DOHH2 (cell line): Measurements from ENCODE around the gene SHANK2.

Source experiments
- H3F3A ChIP-seq: fragments of 200-600 bp; sonication (generic), shearing (Covaris generic); 2 replicates; pipeline ENCODE4 v1.6.0; 2016; ENCODE audit warnings: antibody characterized with exemption, mild to moderate bottlenecking; ENCODE audit not compliant: control insufficient read depth, insufficient read depth
- H3K27ac ChIP-seq: fragments of 200-600 bp; sonication (generic); 2 replicates; pipeline ENCODE4 v1.5.1; 2014; ENCODE audit warnings: low read depth, mild to moderate bottlenecking, low read length, moderate library complexity
- H3K27me3 ChIP-seq: fragments of 200-600 bp; sonication (generic); 2 replicates; pipeline ENCODE4 v1.6.1; 2014; ENCODE audit warnings: mild to moderate bottlenecking, low read length, mixed read lengths; ENCODE audit not compliant: control insufficient read depth
- H3K36me3 ChIP-seq: fragments of 200-600 bp; sonication (generic); 2 replicates; pipeline ENCODE4 v1.6.1; 2014; ENCODE audit warnings: mild to moderate bottlenecking, low read length, moderate library complexity, mixed read lengths; ENCODE audit not compliant: control insufficient read depth
- H3K4me1 ChIP-seq: fragments of 200-600 bp; sonication (generic); 2 replicates; pipeline ENCODE4 v1.6.1; 2014; ENCODE audit warnings: mild to moderate bottlenecking, low read length, mixed read lengths; ENCODE audit not compliant: control insufficient read depth
- H3K4me2 ChIP-seq: fragments of 200-600 bp; sonication (generic); 2 replicates; pipeline ENCODE4 v1.6.0; 2014; ENCODE audit warnings: mild to moderate bottlenecking, low read length, moderate library complexity
- H3K4me3 ChIP-seq: fragments of 200-600 bp; sonication (generic); 2 replicates; pipeline ENCODE4 v1.5.1; 2014; ENCODE audit warnings: mild to moderate bottlenecking, low read length, mixed read lengths
- H3K79me2 ChIP-seq: fragments of 200-600 bp; sonication (generic); 2 replicates; pipeline ENCODE4 v1.6.1; 2014; ENCODE audit warnings: mild to moderate bottlenecking, low read length, mixed read lengths; ENCODE audit not compliant: control insufficient read depth
- H3K9me2 ChIP-seq: fragments of 200-600 bp; sonication (generic); replicated peaks from 2 replicates; pipeline ENCODE4 v1.6.1; 2014; ENCODE audit warnings: mild to moderate bottlenecking, low read length, mixed read lengths; ENCODE audit not compliant: control insufficient read depth
- H3K9me3 ChIP-seq: fragments of 200-600 bp; sonication (generic); 2 replicates; pipeline ENCODE4 v1.6.1; 2014; ENCODE audit warnings: antibody characterized with exemption, low read length, mixed read lengths; ENCODE audit not compliant: control insufficient read depth, insufficient read depth
- H4K20me1 ChIP-seq: fragments of 200-600 bp; sonication (generic); 2 replicates; pipeline ENCODE4 v1.6.0; 2014; ENCODE audit warnings: low read depth, mild to moderate bottlenecking, antibody characterized with exemption, low read length, moderate library complexity; ENCODE audit not compliant: control insufficient read depth, insufficient read depth
- CTCF ChIP-seq: fragments of 200-600 bp; sonication (generic); IDR thresholded peaks from one replicate; pipeline ENCODE4 v1.5.1; 2014; ENCODE audit warnings: antibody characterized with exemption, mild to moderate bottlenecking, low read depth, low read length; ENCODE audit not compliant: poor library complexity, severe bottlenecking
- EZH2phosphoT487 ChIP-seq: fragments of 200-600 bp; sonication (generic); IDR thresholded peaks from 2 replicates; pipeline ENCODE4 v1.6.1; 2017; ENCODE audit warnings: borderline replicate concordance, mild to moderate bottlenecking, antibody characterized with exemption, low read length, moderate library complexity, mixed read lengths

The SHANK2 gene

GRCh38 chr11:71265559-71266092, 13.2 kb upstream of the SHANK2 start:
- H3K27ac ChIP-seq, result no peak overlapping the region
- no peak overlapping the region for H3K4me3 ChIP-seq
- no peaks in the 10 kb centered on the region for H3K4me1 ChIP-seq
- no peaks in the 10 kb centered on the region for H3K9me2 ChIP-seq
- H3K27me3 ChIP-seq, result no peaks in the 10 kb centered on the region
- no peaks in the 10 kb centered on the region for H3K36me3 ChIP-seq
- no peaks in the 10 kb centered on the region for H4K20me1 ChIP-seq
- H3K4me2 ChIP-seq, result no peak overlapping the region
- no peaks in the 10 kb centered on the region for H3K9me3 ChIP-seq
- no peaks in the 10 kb centered on the region for H3F3A ChIP-seq
- H3K79me2 ChIP-seq, result no peaks in the 10 kb centered on the region
- TF ChIP-seq EZH2phosphoT487 (no peak), CTCF (no peak)

- TF ChIP-seq EZH2phosphoT487, result no peak
- no peak for TF ChIP-seq CTCF
- H3K27me3 ChIP-seq, result no peaks in the 10 kb centered on the region
- no peak overlapping the region for H3K4me2 ChIP-seq
- H3K36me3 ChIP-seq, result no peaks in the 10 kb centered on the region
- no peaks in the 10 kb centered on the region for H3K9me3 ChIP-seq
- H3K4me1 ChIP-seq, result no peaks in the 10 kb centered on the region
- no peaks in the 10 kb centered on the region for H3K79me2 ChIP-seq
- H3F3A ChIP-seq, result no peaks in the 10 kb centered on the region
- no peak overlapping the region for H3K27ac ChIP-seq
- H3K9me2 ChIP-seq, result no peaks in the 10 kb centered on the region
- H3K4me3 ChIP-seq, result no peak overlapping the region
- H4K20me1 ChIP-seq, result no peaks in the 10 kb centered on the region
Observed at GRCh38 chr11:71263386-71263785, 11.0 kb upstream of the SHANK2 start.

GRCh38 chr11:71255800-71256479, 3.6 kb upstream of the SHANK2 start:
- no peaks in the 10 kb centered on the region for H3K9me3 ChIP-seq
- H4K20me1 ChIP-seq, result no peaks in the 10 kb centered on the region
- H3K4me1 ChIP-seq, result peaks cover 17% of the 10 kb centered on the region
- no peak overlapping the region for H3K4me3 ChIP-seq
- H3K79me2 ChIP-seq, result no peaks in the 10 kb centered on the region
- no peak for TF ChIP-seq EZH2phosphoT487
- TF ChIP-seq CTCF, result no peak
- no peaks in the 10 kb centered on the region for H3F3A ChIP-seq
- H3K4me2 ChIP-seq, result no peak overlapping the region
- no peaks in the 10 kb centered on the region for H3K36me3 ChIP-seq
- H3K27ac ChIP-seq, result no peak overlapping the region
- H3K9me2 ChIP-seq, result no peaks in the 10 kb centered on the region
- H3K27me3 ChIP-seq, result peaks cover 40% of the 10 kb centered on the region
